LNCaP clone FGC (cell line): ENCODE data around the gene DYRK3.
"Not testable (repeated sequence)": the region's sequence is repeated elsewhere in the genome, so short reads cannot be mapped to it uniquely, and the experiment has no call there.

Source experiments
- DNase-seq: peaks from one replicate; pipeline ENCODE4 v3.0.0-alpha.2; 2011; ENCODE audit warnings: low read depth
- H3K4me3 ChIP-seq: 2 replicates; pipeline ENCODE4 v1.5.1; 2011; ENCODE audit warnings: mild to moderate bottlenecking, low read depth, low read length, control low read depth
- CTCF ChIP-seq: IDR thresholded peaks from 2 replicates; pipeline ENCODE4 v1.5.1; 2012; ENCODE audit warnings: mild to moderate bottlenecking; ENCODE audit not compliant: control insufficient read depth, insufficient read depth; ENCODE audit errors: extremely low read depth

The DYRK3 gene

GRCh38 chr1:206633708-206634121 lies 1.6 kb upstream of the DYRK3 start:
- no peak overlapping the region for H3K4me3 ChIP-seq
- TF ChIP-seq CTCF = no peak
- DNase-seq = no peak

- TF ChIP-seq CTCF = peak; percentile 77
- peak; percentile 63 for DNase-seq
- peak overlapping the region; percentile 84 for H3K4me3 ChIP-seq
Observed at GRCh38 chr1:206634365-206635079, 814 bp upstream of the DYRK3 start.

GRCh38 chr1:206635978-206636345 lies 626 bp downstream of the DYRK3 start:
- DNase-seq = no peak
- TF ChIP-seq CTCF = no peak

GRCh38 chr1:206636671-206637070 lies 1.3 kb downstream of the DYRK3 start:
- no peak for TF ChIP-seq CTCF
- no peak for DNase-seq
- H3K4me3 ChIP-seq = no peak overlapping the region

More at GRCh38 chr1:206635978-206636345, 626 bp downstream of the DYRK3 start:
- H3K4me3 ChIP-seq = peak overlapping the region; percentile 84

- no peak for DNase-seq
- no peak overlapping the region for H3K4me3 ChIP-seq
- TF ChIP-seq CTCF = no peak
Observed at GRCh38 chr1:206637605-206638004, 2.3 kb downstream of the DYRK3 start.

- not testable (repeated sequence) for H3K4me3 ChIP-seq, DNase-seq
Observed at GRCh38 chr1:206642074-206642473, 6.7 kb downstream of the DYRK3 start.

GRCh38 chr1:206643118-206643698 lies 7.9 kb downstream of the DYRK3 start:
- no peak for DNase-seq
- H3K4me3 ChIP-seq = no peak overlapping the region
- TF ChIP-seq CTCF = no peak
